Hepatocyte (in vitro differentiated cells): Measurements from ENCODE around the gene DNAAF8.

Experiments used
- CTCF ChIP-seq: fragments of 200-600 bp; sonication (generic); IDR thresholded peaks from 2 replicates; pipeline ENCODE4 v1.5.1; 2016; ENCODE audit warnings: antibody characterized with exemption, mild to moderate bottlenecking; ENCODE audit not compliant: poor library complexity
- EZH2phosphoT487 ChIP-seq: fragments of 200-600 bp; sonication (generic); IDR thresholded peaks from one replicate; pipeline ENCODE4 v1.6.1; 2018; ENCODE audit warnings: antibody characterized with exemption, mild to moderate bottlenecking, low read depth, moderate library complexity; ENCODE audit not compliant: unreplicated experiment, severe bottlenecking

DNA sequence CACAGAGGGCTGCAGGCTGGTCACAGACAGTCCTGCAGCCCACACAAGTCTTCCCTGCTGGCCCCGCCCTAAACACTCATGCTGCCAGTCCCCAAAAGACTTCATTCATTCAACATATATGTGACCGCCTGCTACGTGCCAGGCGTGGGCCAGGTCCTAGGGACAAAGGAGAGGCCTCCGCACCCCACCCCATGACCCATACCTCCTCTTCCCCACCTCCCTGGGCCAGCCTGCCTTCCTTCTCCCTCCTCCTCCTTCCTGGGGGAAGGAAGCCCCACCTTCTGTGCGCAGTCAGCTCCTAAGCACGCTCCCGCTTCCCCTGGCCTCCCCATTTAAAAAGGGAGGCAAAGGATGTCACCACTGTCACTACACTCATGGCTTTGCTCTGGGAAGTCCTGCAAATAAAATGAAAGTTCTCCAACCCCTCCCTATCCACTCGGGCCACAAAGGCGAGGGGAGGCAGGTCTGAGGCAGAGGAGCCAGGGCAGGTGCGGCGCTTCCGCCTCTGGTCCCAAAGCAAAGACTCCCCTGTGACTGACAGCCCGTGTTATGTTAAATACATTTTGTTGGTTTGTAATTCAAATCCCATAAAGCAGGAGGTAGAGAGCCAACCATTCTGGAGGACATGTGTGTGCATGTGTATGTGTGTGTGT, 9.0 kb downstream of the DNAAF8 start:
- TF ChIP-seq CTCF (no peak), EZH2phosphoT487 (no peak)
